Epithelial cell of proximal tubule (primary cell): ENCODE data around the gene ALOXE3. TPM values are rescaled to one million over a fixed set of nuclear protein-coding genes. Genes with fewer than 3 reads are reported as not detected.

Source experiments
- DNase-seq: peaks from one replicate; pipeline ENCODE4 v3.0.0-alpha.2; 2011; ENCODE audit warnings: low read depth
- H3K4me3 ChIP-seq: 2 replicates; pipeline ENCODE4 v1.5.1; 2011; ENCODE audit warnings: low read depth, mild to moderate bottlenecking, low read length
- total RNA-seq: library from RNA; depleted of rRNA; stranded (reverse); fragments of >200 nt; gene quantifications from 2 replicates; pipeline ENCODE4 v1.2.3, GENCODE V29; 2015
- TF ChIP-seq, protein P1 (sequence below): conservative IDR thresholded peaks from 2 replicates; pipeline ENCODE4 v1.5.1; 2012; ENCODE audit warnings: low read depth, mild to moderate bottlenecking, low read length

The ALOXE3 gene
- total RNA-seq, 1 donor from 2014 or later = not detected

DNA sequence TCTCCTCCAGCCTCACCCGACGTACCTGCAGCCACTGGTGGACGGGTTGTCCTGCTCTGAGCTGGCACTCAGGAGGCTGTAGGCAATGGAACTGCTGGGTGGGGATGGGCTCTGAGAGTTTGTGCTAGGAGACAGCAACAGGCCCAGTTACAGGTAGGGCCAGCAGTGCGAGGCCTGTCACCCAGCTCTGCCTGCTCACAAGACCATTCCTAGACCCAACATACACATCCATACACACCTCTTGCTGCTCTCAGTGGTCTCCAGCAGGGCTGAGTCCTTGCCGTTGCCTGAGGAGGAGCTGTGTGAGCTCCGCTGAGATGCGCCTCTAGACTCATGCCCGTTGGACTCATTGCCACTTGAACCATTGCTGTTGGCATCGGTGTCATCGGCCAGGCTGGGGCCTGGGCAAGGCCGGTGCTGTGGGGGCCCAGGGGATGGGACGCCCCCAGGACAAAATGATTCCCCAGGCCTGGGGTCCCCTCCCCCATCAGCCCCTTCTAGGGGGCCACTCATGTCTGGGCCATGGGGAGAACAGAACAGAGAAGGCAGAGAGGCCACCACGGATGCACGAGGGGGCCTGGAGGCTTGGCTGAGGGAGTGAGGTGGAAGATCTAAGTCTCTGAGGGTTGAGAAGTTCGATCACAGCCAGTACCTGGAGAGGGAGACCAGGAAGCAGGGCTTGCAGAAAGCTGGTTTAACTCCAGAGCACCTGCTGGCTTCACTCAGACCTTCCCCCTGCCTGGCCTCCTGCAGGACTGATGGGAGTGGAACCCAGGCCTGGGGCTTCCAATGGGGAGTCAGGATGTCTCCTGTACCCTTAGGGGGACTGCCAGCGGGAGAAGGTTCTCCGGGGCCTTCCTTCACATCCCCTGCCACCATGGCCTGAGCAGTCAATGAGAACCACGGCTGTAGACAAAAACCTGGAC is 32.1 kb upstream of the ALOXE3 start:
- TF ChIP-seq, protein P1, sequence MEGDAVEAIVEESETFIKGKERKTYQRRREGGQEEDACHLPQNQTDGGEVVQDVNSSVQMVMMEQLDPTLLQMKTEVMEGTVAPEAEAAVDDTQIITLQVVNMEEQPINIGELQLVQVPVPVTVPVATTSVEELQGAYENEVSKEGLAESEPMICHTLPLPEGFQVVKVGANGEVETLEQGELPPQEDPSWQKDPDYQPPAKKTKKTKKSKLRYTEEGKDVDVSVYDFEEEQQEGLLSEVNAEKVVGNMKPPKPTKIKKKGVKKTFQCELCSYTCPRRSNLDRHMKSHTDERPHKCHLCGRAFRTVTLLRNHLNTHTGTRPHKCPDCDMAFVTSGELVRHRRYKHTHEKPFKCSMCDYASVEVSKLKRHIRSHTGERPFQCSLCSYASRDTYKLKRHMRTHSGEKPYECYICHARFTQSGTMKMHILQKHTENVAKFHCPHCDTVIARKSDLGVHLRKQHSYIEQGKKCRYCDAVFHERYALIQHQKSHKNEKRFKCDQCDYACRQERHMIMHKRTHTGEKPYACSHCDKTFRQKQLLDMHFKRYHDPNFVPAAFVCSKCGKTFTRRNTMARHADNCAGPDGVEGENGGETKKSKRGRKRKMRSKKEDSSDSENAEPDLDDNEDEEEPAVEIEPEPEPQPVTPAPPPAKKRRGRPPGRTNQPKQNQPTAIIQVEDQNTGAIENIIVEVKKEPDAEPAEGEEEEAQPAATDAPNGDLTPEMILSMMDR = no peak
- H3K4me3 ChIP-seq = peak overlapping the region; percentile 93
- no peak for DNase-seq

GRCh38 chr17:8149419-8150193 is 31.3 kb upstream of the ALOXE3 start:
- TF ChIP-seq, protein P1 = no peak
- no peak for DNase-seq
- H3K4me3 ChIP-seq = no peak overlapping the region

- TF ChIP-seq, protein P1 = no peak
- no peak overlapping the region for H3K4me3 ChIP-seq
- no peak for DNase-seq
These were observed 30.2 kb upstream of the ALOXE3 start for GRCh38 chr17:8148560-8148959.

- DNase-seq = no peak
- no peak overlapping the region for H3K4me3 ChIP-seq
- TF ChIP-seq, protein P1 = no peak
These were observed 29.6 kb upstream of the ALOXE3 start for GRCh38 chr17:8147805-8148404.

GRCh38 chr17:8147141-8147804 is 29.0 kb upstream of the ALOXE3 start:
- DNase-seq = no peak
- TF ChIP-seq, protein P1 = no peak
- H3K4me3 ChIP-seq = no peak overlapping the region

DNA sequence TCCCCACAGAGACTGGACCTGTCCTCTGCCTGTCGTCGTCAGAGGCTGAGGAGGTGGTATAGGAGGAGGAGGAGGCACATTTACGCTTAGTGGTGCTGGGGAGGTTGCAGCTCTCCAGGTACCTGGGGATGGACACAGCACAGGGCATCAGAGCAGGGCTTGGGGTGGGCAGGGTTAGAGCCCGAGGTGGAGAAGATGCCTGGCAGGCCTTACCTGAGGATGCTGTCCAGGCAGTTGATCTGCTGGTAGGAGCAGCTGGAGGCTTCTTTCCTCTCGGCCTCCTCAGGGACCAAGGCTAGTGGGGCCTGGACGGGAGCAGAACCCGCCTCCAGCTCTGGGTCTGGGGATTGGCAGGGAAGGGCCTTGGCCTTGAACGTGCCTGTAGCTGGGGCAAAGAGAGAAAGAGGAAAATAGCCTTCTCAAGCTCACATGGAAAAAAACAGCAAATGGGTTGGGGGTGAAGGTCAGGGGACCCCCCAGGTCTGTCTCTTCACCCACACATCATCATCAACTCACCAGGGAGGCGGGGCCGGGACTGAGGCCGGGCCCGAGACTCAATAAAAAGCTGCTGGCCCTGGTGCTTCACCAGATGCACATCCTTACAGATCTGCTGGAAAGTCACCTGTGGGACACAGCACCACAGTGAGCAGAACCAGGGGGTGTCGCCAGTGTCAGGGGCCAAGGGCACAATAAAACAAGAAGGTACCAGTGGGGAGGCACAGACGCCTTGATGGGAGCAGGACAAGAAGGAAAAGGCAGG is 28.2 kb upstream of the ALOXE3 start:
- no peak overlapping the region for H3K4me3 ChIP-seq
- no peak for DNase-seq
- TF ChIP-seq, protein P1 = no peak
